G401 (cell line): Measurements from ENCODE around the gene NPHS1. TPM values are rescaled to one million over a fixed set of nuclear protein-coding genes. Genes with fewer than 3 reads are reported as not detected.
"Not testable (repeated sequence)": the region's sequence is repeated elsewhere in the genome, so short reads cannot be mapped to it uniquely, and the experiment has no call there.

Source experiments
- DNase-seq: peaks from one replicate; pipeline ENCODE4 v3.0.0-alpha.2; 2015; ENCODE audit warnings: low spot score
- in situ Hi-C: cut with HindIII; loops from 2 replicates; pipeline ENCODE4 v1.10.0; 2016; ENCODE audit warnings: low sequenced_read_pairs, mixed read lengths
- total RNA-seq: library from RNA; depleted of rRNA; stranded (reverse); fragments of >200 nt; shearing (Covaris generic); gene quantifications from 2 replicates; pipeline ENCODE4 v1.2.3, GENCODE V29; 2014

The NPHS1 gene
- total RNA-seq, 1 experiment from 2014 or later: not detected

DNA sequence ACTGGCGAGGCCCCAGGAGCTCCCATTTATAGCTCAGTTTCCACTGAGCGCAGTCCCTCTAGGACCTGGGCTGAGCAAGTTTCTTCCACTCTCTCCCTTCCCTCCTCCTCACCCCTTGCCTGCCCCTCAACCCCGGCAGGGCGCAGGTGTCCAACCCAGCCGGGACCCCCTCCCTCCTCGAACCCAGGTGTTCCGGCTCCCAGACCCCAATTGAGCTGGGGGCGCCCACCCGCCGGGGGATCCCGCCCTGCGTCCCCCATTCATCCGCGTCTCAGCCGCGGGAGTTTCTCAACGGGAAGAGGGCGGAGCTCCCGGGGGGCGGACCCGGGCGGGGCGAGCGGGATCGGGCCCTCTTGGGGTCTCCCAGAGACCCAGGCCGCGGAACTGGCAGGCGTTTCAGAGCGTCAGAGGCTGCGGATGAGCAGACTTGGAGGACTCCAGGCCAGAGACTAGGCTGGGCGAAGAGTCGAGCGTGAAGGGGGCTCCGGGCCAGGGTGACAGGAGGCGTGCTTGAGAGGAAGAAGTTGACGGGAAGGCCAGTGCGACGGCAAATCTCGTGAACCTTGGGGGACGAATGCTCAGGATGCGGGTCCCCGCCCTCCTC, 4.3 kb upstream of the NPHS1 start, which contains the start of gene KIRREL2:
Gene KIRREL2 (plus strand): TSS at position 366 of the 604 bp plus-strand sequence. CDS start 209 bp downstream, at position 575.
- in situ Hi-C loops: no loop called here
- no peak for DNase-seq

DNA sequence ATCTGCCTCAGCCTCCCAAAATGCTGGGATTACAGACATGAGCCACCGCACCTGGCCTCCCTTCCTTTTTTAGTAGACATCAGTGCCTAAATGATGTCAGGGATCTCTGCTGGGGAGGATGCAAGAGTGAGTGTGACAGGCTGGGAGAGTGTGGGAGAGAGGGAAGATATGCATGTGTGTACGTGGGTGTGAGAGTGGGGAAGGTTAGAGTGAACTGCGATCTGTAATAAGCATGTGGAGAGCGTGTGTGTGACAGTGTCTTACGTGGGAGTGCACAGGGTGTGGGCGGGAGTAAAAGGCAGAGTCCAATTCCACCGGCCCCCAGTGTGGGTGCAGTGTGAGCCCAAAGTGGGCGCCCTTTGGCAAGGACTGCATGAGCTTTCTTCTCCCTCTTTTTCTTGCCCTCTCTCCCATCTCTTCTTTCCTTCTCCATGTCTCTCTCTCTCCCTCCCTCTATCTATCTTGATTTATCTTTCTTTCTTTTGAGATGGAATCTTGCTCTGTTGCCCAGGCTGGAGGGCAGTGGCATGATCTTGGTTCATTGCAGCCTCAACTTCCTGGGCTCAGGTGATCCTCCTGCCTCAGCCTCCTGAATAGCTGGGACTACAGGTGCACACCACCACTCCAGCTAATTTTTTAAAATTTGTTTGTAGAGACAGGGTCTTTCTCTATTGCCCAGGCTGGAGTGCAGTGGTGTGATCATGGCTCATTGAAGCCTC, 893 bp upstream of the NPHS1 start:
- DNase-seq: no peak
- in situ Hi-C loops: loop anchor here (5.0 kb wide), 1 partner anchor 49 kb away; the partner anchor contains the start of genes HCST and NFKBID

DNA sequence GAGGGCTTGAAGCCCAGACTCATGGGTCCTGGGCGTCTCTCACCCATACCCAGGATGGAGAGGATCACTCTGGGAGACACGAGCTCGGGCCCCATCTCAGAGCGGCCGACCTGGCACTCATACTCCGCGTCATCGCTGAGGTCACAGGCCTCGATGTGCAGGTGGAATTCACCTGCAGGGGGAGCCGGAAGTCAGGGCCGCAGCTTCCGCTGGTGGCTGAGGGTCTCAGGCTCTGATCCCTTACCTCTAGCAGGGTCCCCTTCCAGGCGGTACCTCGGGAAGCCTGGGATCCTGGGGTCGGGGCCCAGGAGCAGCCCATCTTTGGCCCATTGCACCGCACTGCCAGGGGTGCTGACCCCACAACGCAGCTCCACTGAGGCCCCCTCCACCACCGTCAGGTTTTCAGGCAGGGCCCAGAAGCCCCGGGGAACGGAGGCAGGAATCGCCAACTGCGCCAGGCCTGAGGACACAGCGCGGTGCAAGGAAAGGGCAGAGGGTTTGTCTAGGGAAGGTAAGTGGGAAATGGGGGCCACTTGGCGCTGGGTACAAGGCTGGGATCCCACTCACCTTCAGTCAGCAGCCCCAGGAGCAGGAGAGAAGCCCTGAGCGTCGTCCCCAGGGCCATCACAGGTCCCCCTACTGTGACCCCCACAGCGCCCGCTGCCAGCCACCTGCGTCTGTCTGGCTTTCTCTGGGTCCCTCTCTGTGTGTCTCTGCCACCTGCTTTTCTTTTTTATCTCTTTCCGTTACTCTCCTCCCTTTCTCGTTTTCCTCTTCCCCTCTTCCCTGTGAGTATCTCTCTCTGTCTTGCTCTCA, 883 bp downstream of the NPHS1 start:
- in situ Hi-C loops: loop anchor here (5.0 kb wide), 1 partner anchor 51 kb away; the partner anchor contains the start of genes HCST and NFKBID
- DNase-seq: no peak

DNA sequence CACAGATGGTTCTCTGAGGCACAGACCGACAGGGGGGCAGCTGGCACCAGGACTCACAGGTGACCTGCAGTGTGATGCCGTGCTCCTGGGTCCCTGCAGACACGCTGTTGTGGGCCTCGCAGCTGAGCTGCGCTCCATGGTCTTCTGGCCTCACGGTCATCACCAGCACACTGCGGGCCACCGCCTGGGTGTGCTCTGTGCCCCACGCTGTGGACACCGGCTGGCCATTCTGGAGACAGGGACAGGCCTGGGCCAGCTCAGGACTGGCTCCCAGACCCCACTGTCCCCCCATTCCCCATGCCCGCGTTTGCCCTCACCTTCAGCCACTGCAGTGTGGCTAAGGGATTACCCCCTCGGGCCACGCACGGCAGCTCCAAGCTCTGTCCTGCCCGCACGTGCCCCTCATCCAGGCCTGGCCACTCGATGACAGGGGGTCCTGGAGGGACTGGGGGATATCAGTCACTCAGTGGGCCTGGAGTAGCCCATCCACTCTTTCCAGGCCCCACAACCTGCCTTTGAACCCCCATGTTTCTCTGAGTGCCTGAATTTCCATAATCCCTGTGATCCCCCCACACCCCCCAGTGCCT, 3.3 kb downstream of the NPHS1 start:
- DNase-seq: no peak
- in situ Hi-C loops: no loop called here

DNA sequence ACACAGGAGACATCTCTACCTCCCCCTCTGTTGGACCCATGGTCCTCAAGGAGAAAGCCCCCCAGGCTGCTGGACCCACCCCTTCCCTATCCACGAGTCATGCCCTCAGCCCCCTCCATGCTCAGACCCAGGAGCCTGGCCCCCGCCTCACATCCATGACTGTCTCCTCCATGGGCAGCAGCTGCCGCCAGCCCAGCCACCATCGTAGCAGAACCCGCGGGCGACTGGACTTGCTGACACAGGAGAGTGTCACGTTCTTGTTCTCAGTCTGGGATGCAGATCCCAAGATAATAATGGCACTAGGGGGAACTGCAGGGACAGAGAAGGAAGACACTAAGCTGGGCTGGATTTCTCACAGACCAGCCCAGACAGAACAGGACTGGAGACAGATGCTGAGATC, 3.8 kb downstream of the NPHS1 start:
- in situ Hi-C loops: no loop called here
- no peak for DNase-seq

DNA sequence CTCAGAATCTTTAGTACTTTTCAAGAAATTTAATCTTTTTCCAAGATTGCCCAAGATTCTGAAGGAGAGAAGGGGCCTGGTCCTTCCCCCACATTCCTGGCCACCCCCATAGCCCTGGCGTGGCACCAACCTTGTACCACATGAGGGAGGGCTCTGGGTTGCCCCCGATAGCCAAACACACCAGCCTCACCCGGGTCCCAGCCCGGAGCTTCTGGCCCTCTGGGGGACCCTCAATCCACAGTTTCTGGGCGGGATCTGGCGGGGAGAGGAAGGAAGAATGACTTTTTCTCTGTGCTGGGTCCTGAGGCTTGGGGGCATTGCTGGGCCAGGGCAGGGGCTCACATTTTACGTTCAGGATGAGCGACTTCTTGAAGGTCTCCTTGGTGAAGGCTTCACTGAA, 4.4 kb downstream of the NPHS1 start:
- DNase-seq: no peak
- in situ Hi-C loops: no loop called here

DNA sequence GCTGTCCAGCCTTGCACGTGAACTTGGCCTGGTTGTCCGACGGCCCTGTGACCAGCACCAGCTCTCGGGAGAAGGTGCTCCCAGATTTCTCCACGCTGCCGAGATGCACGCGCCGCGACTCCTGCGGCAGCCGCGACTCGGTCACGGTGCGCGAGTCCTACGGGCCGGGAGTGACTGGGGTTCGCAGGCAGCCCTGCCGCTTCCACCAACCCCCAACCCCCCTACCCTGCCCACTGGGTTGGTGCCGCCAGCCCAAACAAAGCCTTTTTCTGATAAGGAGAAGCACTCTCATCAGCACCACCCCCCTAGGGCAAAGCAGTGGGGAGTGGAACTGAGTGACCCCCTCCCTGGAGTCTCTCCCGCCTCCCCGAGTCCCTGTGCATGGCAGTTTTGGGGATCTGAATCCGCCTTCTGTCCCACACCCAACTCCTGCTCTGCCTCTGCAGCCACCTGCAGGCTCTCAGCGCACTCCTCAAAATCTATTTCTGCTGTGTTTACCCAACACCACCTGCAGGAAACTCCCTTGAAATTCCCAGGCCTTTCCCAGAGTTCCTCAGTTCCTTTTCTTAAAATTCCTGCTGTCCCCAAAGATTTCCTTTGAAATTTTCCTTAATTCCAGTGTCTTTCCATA, 6.2 kb downstream of the NPHS1 start:
- in situ Hi-C loops: no loop called here
- no peak for DNase-seq

DNA sequence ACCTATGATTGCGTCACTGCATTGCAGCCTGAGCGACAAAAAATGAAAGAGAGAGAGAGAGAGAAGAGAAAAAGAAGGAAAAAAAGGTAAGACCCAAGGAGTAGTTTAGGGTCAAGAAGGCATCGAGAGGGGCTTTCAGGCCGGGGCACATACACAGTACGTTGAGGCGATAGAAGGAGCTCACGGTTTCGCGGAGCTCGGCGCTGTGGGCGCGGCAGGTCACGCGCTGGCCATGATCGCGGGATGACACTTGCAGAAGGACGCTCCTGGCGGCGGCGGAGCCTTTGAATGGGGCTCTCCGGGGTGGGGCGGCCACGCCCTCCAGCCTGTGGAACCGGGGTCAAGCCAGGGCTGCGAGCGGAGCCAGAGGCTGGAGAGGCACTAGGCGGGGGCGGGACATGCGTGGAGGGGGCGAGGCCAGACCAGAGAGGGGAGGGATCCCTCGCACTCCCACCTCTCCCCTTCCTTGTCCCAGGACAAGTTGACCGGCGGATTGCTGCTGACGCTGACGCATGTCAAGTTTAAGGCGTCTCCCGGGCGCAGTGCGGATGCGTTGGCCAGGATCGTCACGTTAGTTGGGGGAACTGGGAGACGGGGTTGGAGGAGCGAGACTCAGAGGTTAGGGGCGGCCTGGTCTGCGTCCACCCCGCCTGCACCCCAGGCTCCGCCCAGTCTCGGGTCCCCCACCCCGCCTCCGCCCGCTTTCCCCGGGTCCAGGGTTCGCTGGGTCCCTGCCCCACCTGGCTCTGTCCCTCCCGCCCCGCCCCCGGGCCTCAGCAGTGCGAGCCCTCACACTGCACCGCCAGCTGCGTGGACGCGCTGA, 6.9 kb downstream of the NPHS1 start:
- in situ Hi-C loops: no loop called here
- no peak for DNase-seq

DNA sequence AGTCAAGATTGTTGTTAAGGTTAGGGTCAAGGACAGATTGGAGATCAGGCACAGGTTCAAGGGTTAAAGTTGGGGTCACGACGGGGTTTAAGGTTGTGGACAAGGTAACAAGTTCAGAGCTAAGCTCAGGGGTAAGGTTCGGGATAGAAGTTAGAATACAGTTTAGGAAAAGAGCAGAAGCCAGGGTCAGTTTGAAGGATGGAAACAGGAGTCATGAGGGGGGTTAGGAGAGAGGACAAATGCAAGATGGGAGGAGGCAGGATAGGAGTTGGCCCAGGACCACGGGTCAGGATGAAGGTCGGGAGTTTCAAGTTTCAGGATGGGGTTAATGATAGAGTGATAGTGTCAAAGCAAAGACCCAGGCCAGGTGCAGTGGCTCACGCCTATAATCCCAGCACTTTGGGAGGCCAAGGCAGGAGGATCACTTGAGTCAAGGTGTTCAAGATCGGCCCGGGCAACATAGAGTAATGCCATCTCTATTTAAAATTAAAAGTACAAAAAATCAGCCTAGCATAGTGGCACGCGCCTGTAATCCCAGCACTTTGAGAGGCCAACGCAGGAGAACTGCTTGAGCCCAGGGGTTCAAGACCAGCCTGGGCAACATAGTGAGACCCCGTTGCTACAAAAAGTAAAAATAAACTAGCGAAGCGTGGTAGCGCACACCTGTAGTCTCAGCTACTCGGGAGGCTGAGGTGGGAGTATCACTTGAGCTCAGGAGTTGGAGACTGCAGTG, 7.7 kb downstream of the NPHS1 start:
- in situ Hi-C loops: no loop called here

DNA sequence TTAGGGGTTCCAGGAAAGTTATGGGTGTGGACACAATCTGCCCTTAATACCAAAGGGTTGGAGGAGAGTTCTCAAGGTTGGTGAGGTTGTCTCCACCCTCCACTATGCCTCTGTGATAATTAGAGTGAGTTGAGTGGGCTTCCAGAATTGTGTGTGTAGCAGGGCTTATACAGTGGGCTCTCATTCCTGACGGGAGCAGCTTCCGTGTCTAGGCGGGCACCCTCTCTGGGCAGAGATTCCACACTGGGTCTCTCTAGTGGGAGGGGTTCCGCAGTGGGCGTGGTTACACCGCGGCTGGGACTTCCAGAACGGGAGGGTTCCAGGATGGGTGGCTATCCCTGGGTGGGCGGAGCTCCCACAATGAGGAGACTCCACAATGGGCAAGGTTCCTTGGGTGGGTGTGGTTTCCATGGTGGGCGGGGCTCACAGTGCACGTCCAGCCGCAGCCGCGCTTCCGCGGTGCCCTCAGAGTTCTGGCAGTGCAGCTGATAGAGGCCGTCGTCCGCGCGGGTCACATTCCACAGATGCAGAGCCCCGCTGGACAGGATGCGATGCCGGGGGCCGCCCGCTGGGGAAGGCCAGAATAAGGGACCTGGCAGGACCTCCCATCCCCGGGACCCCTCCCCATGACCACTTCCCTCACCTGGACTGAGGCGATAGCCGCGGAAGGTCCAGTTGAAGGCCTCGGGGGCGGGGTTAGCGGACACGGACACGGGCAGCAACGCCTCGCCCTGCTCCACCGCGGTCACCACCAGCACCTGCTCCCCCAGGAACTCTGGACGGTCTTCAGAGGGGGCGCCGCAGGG, 8.4 kb downstream of the NPHS1 start:
- no peak for DNase-seq
- in situ Hi-C loops: no loop called here

More for the DNA sequence above, 7.7 kb downstream of the NPHS1 start:
- no peak for DNase-seq

DNA sequence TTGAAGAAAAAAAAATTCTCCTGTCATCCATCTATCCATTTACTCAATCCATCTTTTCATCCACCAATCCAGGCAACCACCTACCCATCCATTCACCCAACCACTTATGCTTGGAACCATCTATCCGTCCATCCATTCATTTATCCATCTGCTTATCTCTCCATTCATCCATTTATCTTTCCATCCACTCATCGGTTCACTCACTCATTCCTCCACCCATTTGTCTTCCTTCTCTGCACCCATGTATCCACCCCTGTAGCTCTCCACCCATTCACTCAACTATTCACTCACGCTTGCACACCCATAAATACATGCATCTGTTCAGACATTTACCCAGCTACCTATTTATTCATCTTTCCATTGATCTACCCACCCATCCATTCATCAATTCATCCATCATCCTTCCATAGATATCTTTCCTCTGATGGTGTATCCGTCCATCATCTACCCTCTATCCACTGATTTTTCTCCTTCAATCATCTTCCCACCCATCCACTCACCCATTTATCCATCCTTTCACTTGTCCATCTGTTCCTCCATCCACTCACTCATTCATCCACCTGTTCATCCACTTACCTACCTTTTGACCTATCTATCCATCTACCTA, 9.5 kb downstream of the NPHS1 start:
- no peak for DNase-seq
- in situ Hi-C loops: no loop called here

DNA sequence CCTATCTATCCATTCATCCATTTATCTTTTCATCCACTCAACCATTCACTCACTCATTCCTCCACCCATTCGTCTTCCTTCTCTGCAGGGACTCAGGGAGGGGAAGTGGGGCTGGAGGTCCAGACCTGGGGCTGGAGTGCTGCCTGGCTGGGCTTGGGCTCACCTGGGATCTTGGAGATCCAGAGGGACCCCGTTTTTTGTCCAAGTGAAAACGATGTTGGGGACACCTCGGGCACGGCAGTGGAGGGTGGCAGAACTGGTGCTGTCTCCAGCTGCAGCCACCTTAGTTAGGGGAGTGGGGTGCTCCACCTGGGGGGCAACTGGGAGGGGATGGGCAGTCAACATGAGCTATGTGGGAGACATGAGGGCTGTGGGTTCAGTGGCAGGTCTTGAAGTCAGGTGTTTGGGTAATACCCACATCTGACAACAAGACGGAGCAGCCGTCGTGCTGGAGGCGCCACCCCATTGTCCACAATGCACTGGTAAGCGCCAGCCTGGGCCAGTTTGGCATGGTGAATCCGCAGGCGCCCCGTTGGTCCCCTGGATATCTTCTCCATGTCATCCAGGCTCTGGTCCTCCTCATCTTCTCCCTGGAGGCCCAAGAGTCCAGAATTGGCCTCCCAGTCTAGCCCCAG, 10.2 kb downstream of the NPHS1 start:
- in situ Hi-C loops: no loop called here
- no peak for DNase-seq

DNA sequence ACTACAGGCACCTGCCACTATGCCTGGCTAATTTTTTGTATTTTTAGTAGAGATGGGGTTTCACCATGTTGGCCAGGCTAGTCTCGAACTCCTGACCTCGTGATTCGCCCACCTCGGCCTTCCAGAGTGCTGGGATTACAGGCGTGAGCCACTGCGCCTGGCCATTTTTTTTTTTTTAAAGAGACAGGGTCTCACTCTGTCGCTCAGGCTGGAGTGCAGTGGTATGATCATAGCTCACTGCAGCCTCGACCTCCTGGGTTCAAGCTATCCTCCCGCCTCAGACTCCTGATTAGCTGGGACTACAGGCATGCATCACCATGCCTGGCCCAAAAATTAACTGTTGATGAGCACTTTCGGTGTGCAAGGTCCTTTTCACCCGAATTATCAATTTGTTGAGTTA, 16.2 kb downstream of the NPHS1 start:
- in situ Hi-C loops: loop anchor here (10.0 kb wide), 1 partner anchor 141 kb away; no protein-coding TSS in a partner anchor
- not testable (repeated sequence) for DNase-seq

DNA sequence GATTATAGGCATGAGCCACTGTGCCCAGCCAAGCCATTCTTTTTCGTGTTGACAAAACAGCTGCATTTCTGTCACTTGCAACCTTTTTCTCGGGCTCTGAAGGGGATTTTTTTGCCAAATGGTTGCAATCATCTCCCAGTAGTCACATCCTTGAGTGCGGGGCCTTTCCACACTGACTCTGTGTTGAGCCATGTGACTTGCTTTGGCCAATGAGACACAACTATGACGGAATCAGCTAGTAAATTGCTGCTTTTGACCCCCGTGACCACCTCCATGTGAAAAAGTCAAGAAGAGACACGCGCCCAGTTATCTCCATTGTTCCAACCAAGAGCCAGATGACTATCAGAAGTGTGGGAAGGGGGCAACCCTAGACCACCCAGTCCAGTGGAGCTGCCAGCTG, 18.3 kb downstream of the NPHS1 start:
- in situ Hi-C loops: loop anchor here (10.0 kb wide), 1 partner anchor 139 kb away; no protein-coding TSS in a partner anchor
- no peak for DNase-seq

DNA sequence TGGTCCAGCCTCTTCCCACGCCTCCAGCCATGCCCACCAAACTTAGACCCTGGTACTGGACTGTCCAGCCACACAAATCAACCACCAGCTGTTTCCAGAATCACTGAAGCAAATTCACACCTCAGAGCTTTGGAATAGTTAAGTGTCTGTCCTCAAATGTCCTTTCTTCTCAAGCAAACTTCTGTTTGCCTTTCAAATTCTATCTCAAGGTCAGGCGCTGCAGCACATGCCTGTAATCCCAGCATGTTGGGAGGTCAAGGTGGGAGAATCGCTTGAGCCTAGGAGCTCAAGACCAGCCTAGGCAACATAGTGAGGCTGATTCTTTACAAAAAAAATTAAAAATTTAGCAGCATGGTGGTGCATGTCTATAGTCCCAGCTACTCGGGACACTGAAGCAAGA, 20.2 kb downstream of the NPHS1 start:
- in situ Hi-C loops: loop anchor here (10.0 kb wide), 1 partner anchor 137 kb away; no protein-coding TSS in a partner anchor

DNA sequence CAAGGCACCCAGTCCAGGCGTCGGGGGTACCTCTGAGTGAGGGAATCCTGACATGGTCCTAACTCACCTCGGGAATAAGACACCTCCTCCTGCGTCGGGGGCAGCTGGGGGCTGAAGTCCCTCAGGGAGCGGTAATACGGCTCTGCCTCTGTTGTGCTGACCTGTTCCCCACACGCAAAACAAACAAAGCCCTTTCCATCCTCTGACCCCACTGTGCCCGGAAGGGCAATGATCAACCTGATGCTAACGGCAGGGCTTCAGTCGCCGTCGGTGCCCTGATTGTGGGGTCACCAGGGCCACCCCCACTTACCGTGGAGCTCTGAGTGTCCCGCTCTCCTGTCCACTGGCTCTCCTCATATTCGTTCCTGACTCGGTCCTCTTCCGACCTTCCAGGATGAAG, 21.3 kb downstream of the NPHS1 start:
- DNase-seq: no peak
- in situ Hi-C loops: loop anchor here (10.0 kb wide), 1 partner anchor 136 kb away; no protein-coding TSS in a partner anchor

More for the DNA sequence above, 20.2 kb downstream of the NPHS1 start:
- DNase-seq: no peak
